ENCODE data around the gene C1S. TPM values are rescaled to one million over a fixed set of nuclear protein-coding genes. Genes with fewer than 3 reads are reported as not detected.
A peak's percentile ranks its signal among the peaks of the same experiment; 100 is the strongest.
"Not testable (repeated sequence)": the region's sequence is repeated elsewhere in the genome, so short reads cannot be mapped to it uniquely, and the experiment has no call there.

C1S gene
- polyA plus RNA-seq: not detected

GRCh38 chr12:7060353-7060954, at the start of gene C1S:
Gene C1S, plus strand, starts transcription at chr12:7060718. Its CDS starts 1,195 bp downstream, at chr12:7061913.
- Mint-ChIP-seq H3K4me3 (no peak within 1 kb of the TSS), H3K27me3 (ENCODE audit: low read depth in 3 of 3) (peaks cover 3 to 14% (median 6%) of the 10 kb centered on the region in 3 donors), H3K36me3 (no peaks in the 10 kb centered on the region), H3K27ac (no peak within 1 kb of the TSS), H3K4me1 (no peaks in the 10 kb centered on the region), H3K9me3 (no peaks in the 10 kb centered on the region)
- no peak for DNase-seq

DNA sequence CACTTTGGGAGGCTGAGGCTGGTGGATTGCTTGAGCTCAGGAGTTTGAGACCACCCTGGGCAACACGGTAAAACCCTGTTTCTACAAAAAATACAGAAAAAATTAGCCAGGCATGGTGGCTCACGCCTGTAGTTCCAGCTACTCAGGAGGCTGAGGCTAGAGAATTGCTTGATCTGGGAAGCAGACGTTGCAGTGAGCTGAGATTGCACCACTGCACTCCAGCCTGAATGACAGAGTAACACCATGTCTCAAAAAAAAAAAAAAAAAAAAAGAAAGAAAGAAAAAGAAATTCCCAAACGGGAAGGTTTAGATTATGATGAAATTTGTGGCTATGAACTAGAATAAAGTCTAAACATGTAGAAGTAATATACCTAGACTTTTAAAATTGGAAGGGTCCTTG, 49.1 kb upstream of the C1S start:
- not testable (repeated sequence) for H3K27ac Mint-ChIP-seq, DNase-seq
- peaks cover 0 to 14% (median 0%) of the 10 kb centered on the region in 3 donors for H3K36me3 Mint-ChIP-seq

GRCh38 chr12:7012024-7012607, 48.4 kb upstream of the C1S start:
- Mint-ChIP-seq H3K27ac (no peak overlapping the region), H3K4me3 (no peak overlapping the region), H3K27me3 (ENCODE audit: low read depth in 3 of 3) (no peaks in the 10 kb centered on the region), H3K36me3 (peaks cover 0 to 14% (median 0%) of the 10 kb centered on the region in 3 donors), H3K4me1 (peaks cover 7 to 17% of the 10 kb centered on the region in 2 donors), H3K9me3 (no peaks in the 10 kb centered on the region)
- DNase-seq: no peak

More for the DNA sequence above, 49.1 kb upstream of the C1S start:
- not testable (repeated sequence) for H3K27me3 Mint-ChIP-seq (ENCODE audit: low read depth in 3 of 3); H3K9me3 Mint-ChIP-seq; H3K4me3 Mint-ChIP-seq; H3K4me1 Mint-ChIP-seq

DNA sequence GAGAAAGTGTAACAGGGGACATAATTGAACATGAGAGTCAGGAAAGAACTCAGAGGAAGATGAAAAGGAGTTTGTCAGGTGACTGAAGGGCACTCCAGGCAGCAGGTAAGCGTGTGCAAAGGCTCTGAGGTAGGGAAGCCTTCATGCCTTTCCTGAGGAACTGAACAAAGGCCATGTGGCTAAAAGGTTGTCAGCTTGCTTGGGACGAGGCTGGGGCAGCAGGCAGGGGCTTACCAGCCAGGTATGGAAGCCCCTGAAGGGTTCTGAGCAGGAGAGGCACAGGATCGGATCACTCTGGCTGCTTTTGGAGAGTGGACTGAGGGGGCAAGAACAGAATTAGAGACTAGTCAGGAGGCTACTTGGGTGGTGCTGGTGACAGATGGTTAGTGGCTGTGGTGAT, 47.4 kb upstream of the C1S start:
- Mint-ChIP-seq H3K4me1 (peaks cover 14 to 26% of the 10 kb centered on the region in 2 donors), H3K27ac (no peak overlapping the region), H3K36me3 (peaks cover 0 to 11% (median 0%) of the 10 kb centered on the region in 3 donors), H3K9me3 (no peaks in the 10 kb centered on the region), H3K4me3 (no peak overlapping the region), H3K27me3 (ENCODE audit: low read depth in 3 of 3) (peaks cover 0 to under 1% (median 0%) of the 10 kb centered on the region in 3 donors)
- no peak for DNase-seq

DNA sequence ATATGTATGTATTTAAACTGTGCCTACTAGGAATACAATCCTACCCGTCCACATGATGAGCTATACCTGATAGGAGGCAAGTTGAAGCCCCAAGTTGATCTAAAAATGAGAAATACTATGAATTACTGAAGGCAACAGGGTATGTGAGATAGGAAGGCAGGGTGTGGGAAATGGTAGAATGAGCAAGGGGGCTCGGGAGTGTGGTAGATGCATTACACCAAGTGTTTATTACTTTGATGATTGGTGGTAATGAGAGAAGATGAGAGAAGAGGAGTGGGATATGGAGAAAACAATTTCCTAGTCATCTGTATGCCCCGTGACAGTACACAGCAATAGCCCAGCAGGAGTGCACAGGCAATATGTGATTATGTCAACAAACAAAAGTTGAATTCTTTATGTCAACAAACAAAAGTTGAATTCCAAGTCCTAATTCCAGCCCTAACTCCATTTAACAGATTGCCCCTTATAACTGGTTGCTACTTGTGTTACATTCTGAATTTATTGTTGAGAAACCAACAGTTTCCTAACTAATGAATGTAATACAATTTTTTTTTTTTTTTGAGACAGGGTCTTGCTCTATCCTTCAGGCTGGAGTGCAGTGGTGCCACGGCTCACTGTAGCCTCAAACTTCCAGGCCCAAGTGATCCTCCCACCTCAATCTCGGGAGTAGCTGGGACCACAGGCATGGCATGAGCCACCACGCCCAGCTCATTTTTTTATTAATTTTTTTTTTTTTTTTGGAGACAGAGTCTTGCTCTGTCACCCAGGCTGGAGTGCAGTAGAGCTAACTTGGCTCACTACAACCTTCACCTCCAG, 44.8 kb upstream of the C1S start:
- DNase-seq: no peak
- H3K4me3 Mint-ChIP-seq: peak overlapping the region in 1 of 5 donors; percentile 1
- peaks cover 0 to 6% (median 0%) of the 10 kb centered on the region in 3 donors for H3K27me3 Mint-ChIP-seq (ENCODE audit: low read depth in 3 of 3)
- H3K4me1 Mint-ChIP-seq: peaks cover 17 to 35% of the 10 kb centered on the region in 2 donors
- H3K27ac Mint-ChIP-seq: peak overlapping the region in 1 of 6 donors; percentile 47
- H3K36me3 Mint-ChIP-seq: peaks cover 0 to 11% (median 0%) of the 10 kb centered on the region in 3 donors
- H3K9me3 Mint-ChIP-seq: no peaks in the 10 kb centered on the region

GRCh38 chr12:7016958-7017571, 43.5 kb upstream of the C1S start:
- Mint-ChIP-seq H3K9me3 (no peaks in the 10 kb centered on the region), H3K27ac (peak overlapping the region; percentile 90 to 96 (median 94)), H3K36me3 (peaks cover 0 to 11% (median 0%) of the 10 kb centered on the region in 3 donors), H3K27me3 (ENCODE audit: low read depth in 3 of 3) (peaks cover 0 to 6% (median 0%) of the 10 kb centered on the region in 3 donors), H3K4me1 (peaks cover 17 to 35% of the 10 kb centered on the region in 2 donors), H3K4me3 (peak overlapping the region; percentile 88 to 100 (median 90))
- DNase-seq: no peak

DNA sequence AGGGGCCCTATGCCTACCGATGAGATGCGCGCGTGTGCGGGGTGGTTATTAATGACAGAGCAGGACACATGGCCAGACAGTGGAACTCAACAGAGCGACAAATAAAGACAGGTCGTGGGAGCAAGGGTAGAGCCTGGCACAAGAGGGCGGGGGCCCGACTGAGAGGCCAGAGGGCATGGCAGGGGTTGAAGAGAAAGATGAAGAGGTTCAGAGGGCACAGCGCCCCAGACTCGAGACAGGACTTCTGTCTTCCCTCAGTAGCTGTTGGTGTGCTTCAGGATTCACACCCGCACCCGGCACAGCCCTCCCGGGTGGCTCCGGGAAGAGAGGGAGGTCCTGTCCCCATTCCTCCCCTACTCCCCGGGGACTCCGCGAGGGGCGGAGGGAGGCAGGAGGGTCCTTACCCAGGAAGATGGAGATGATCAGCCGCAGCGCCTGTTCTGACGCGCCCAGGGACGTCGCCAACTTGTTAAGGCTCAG, 42.6 kb upstream of the C1S start:
- H3K36me3 Mint-ChIP-seq: peaks cover 0 to 9% (median 0%) of the 10 kb centered on the region in 3 donors
- peak overlapping the region; percentile 88 to 100 (median 90) for H3K4me3 Mint-ChIP-seq
- DNase-seq: no peak
- peaks cover 0 to 6% (median 0%) of the 10 kb centered on the region in 3 donors for H3K27me3 Mint-ChIP-seq (ENCODE audit: low read depth in 3 of 3)
- peaks cover 17 to 35% of the 10 kb centered on the region in 2 donors for H3K4me1 Mint-ChIP-seq
- H3K9me3 Mint-ChIP-seq: no peaks in the 10 kb centered on the region
- peak overlapping the region; percentile 90 to 96 (median 94) for H3K27ac Mint-ChIP-seq

GRCh38 chr12:7018350-7019042, 42.0 kb upstream of the C1S start, which contains the start of gene LPCAT3:
Gene LPCAT3, minus strand, starts transcription at chr12:7018476. Its CDS starts 52 bp downstream, at chr12:7018424.
- peak within 1 kb of the TSS; percentile 88 to 100 (median 90) for H3K4me3 Mint-ChIP-seq
- H3K4me1 Mint-ChIP-seq: peaks cover 17 to 35% of the 10 kb centered on the region in 2 donors
- peak; percentile 96 to 97 (median 97) for DNase-seq
- H3K27ac Mint-ChIP-seq: peak within 1 kb of the TSS; percentile 90 to 96 (median 94)
- no peaks in the 10 kb centered on the region for H3K9me3 Mint-ChIP-seq
- peaks cover 0 to 3% (median 0%) of the 10 kb centered on the region in 3 donors for H3K36me3 Mint-ChIP-seq
- H3K27me3 Mint-ChIP-seq (ENCODE audit: low read depth in 3 of 3): peaks cover 0 to 6% (median 0%) of the 10 kb centered on the region in 3 donors

- Mint-ChIP-seq H3K9me3 (no peaks in the 10 kb centered on the region), H3K4me3 (peak overlapping the region; percentile 88 to 100 (median 90)), H3K4me1 (peaks cover 17 to 35% of the 10 kb centered on the region in 2 donors), H3K27ac (peak overlapping the region; percentile 76 to 96 (median 93)), H3K27me3 (ENCODE audit: low read depth in 3 of 3) (peaks cover 0 to 6% (median 0%) of the 10 kb centered on the region in 3 donors), H3K36me3 (no peaks in the 10 kb centered on the region)
- no peak for DNase-seq
Measured at GRCh38 chr12:7019043-7019569, 41.4 kb upstream of the C1S start.

GRCh38 chr12:7021956-7022355, 38.6 kb upstream of the C1S start:
- no peaks in the 10 kb centered on the region for H3K36me3 Mint-ChIP-seq
- no peak overlapping the region for H3K4me3 Mint-ChIP-seq
- peaks cover 13 to 20% of the 10 kb centered on the region in 2 donors for H3K4me1 Mint-ChIP-seq
- H3K27ac Mint-ChIP-seq: no peak overlapping the region
- peaks cover 0 to 6% (median 0%) of the 10 kb centered on the region in 3 donors for H3K27me3 Mint-ChIP-seq (ENCODE audit: low read depth in 3 of 3)
- no peaks in the 10 kb centered on the region for H3K9me3 Mint-ChIP-seq
- no peak for DNase-seq

GRCh38 chr12:7023114-7023513, 37.4 kb upstream of the C1S start:
- Mint-ChIP-seq H3K27me3 (ENCODE audit: low read depth in 3 of 3) (peaks cover 0 to 5% (median 0%) of the 10 kb centered on the region in 3 donors), H3K36me3 (no peaks in the 10 kb centered on the region), H3K9me3 (no peaks in the 10 kb centered on the region), H3K4me3 (no peak overlapping the region), H3K27ac (no peak overlapping the region), H3K4me1 (peaks cover 4 to 9% of the 10 kb centered on the region in 2 donors)
- DNase-seq: no peak

GRCh38 chr12:7026854-7027253, 33.7 kb upstream of the C1S start:
- DNase-seq: no peak
- no peaks in the 10 kb centered on the region for H3K9me3 Mint-ChIP-seq
- no peak overlapping the region for H3K4me3 Mint-ChIP-seq
- peaks cover 0 to 4% (median 0%) of the 10 kb centered on the region in 3 donors for H3K27me3 Mint-ChIP-seq (ENCODE audit: low read depth in 3 of 3)
- no peaks in the 10 kb centered on the region for H3K4me1 Mint-ChIP-seq
- no peaks in the 10 kb centered on the region for H3K36me3 Mint-ChIP-seq
- no peak overlapping the region for H3K27ac Mint-ChIP-seq

Measured in immature natural killer cell (primary cell).